H54 (cell line): ENCODE data around the gene SH3TC2.
A peak's percentile ranks its signal among the peaks of the same experiment; 100 is the strongest.

Experiments used
- DNase-seq: peaks from one replicate; pipeline ENCODE4 v3.0.0; 2011; ENCODE audit warnings: low spot score, mixed read lengths; ENCODE audit not compliant: insufficient read length
- FAIRE-seq: peaks from 3 replicates; lab custom pipeline; 2011; peaks lifted over from hg19 to GRCh38; lab: Jason Lieb, UNC
- POLR2A ChIP-seq: IDR thresholded peaks from 2 replicates; pipeline ENCODE4 v1.6.1; 2011; ENCODE audit warnings: low read depth, mild to moderate bottlenecking, low read length

SH3TC2 gene

DNA sequence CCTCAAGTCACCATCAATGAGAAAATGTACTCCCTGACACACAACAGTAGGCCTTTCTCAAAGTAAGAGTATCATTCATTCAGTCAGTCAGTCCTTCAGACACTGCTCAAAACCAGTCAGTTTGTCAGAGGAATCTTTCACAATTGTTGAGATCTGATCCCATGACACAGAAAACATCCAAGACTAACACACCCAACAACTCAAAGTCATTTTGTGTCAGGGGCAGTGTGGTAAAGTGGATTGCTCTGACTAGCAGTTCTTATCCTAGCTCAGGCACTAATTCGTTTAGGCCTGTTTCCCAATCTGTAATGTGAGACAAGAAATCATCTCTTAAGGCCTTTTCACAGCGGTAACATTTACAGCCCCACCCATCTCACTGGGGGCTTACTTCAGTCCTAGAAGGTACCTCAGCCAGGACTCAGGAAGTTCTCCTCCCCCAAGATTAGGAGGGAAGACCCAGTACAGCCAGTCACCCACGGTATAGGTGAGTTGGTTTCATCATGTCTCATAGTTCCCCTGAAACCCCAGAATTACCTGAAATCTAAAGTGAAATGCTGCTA lies 31.9 kb downstream of the SH3TC2 start:
- no peak for TF ChIP-seq POLR2A
- FAIRE-seq (no peak), DNase-seq (no peak)

DNA sequence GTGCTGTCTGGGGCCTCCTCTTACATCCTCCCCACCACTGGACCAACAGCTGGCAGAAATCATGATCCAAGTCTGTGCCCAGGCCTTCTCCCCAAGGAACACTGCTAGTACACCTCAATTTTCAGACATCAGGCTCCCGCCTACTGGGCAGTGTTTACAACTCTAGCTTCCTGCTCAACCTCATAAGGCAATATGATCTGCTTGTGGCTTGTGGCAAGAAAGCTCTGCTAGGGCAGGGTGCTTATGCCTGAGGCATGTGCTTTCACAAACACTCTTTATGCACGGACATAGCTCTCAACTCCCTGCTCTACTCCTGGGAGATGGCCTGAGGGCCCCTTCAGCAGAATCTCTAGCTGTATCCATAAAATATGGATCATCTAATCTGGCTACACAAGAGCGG lies 32.5 kb downstream of the SH3TC2 start:
- no peak for FAIRE-seq
- TF ChIP-seq POLR2A, result no peak
- no peak for DNase-seq

DNA sequence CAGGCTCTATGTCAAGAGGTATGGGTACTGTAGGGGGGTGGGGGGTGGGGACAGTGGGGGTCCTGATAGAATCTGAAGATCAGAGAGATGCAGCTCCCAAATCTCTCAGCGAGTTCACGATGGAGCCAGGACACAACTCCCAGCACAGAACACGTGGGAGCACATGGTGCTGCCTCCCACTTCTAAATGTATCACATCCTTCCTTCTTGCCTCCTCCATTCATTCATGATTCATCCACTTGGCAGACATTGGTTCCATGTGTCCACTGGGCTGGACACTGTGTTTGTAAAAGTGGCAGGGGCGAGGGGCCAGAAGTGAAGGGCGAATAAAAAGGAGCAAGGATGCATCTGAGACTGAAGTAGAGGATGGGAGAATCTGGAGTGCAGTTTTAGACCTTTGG lies 33.9 kb downstream of the SH3TC2 start:
- TF ChIP-seq POLR2A, result no peak
- DNase-seq, result no peak
- no peak for FAIRE-seq

DNA sequence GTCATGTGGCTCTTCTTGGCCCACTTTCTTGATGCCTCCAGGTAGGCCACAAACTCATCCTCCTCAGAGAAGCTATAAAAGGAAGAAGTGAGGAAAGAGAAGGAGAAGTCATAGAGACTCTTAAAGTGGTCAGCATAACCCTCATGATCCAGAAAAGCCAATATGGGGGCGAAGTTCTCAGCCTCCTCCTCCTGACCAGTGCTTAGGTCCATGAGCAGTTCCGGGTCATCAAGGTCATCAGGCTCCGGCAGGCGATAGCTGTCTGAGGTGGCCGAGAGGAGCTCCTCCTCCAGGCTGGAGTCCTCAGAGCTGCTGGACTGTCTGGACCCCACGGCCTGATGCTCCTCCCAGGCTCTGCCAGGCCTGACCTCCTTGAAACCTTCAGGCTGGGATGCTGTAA lies 34.7 kb downstream of the SH3TC2 start:
- DNase-seq (no peak), FAIRE-seq (no peak)
- no peak for TF ChIP-seq POLR2A

DNA sequence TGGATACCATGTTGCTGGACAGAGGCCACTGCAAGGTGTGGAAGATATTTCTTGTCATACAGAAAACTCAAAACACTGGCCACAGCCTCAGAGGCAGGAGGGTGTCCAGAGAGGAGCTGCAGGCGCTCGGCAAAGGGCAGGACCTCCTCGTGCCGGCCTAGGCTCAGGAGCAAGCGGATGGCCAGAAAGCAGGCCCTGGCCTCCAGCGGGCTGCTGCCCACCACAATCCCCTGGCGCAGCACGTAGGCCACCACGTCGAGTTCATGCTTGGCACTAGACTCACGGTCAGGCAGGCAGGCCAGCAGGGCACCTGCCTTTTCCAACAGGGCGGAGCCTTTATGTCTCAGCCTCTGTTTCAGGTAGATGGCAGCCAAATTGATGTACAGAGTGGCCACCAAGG lies 35.2 kb downstream of the SH3TC2 start:
- TF ChIP-seq POLR2A, result no peak
- FAIRE-seq (no peak), DNase-seq (no peak)

DNA sequence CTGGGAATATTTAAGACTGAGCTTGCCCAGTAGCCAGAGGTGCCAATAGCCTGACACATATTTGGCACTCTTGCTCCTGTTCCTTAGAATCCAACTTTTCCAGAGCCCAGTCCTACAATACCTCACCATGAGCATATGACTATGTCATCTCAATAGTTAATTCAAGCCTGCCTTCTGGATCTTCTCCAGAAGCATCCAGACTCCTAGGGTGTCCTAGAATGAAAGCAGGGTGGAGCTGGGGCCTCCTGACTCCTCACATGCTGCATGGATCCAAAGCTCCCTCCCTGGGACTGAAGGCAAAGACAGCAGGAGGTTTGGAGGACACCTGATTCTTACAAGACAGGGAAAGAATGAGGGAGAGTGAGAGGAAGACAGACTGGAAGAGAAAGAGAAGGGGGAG lies 37.9 kb downstream of the SH3TC2 start:
- no peak for DNase-seq
- no peak for FAIRE-seq
- TF ChIP-seq POLR2A, result no peak

DNA sequence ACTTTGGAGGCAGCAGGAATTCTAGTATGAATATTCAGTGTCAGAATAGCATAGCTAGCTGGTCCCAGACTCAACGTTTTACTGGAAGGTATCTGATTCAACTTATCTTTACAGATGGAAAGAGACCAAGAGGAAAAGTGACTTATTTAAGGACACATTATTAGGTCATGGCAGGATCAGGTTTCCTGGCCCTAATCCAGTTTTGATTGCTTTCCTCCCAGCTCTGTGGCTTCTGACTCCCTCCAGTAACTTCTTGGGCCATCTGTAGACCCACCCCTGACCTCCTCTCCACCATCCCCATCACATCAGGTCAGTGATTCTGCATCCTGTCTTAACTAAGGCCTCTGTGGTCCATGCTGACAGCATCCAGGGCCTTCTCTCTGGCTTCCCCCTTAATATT lies 38.4 kb downstream of the SH3TC2 start:
- FAIRE-seq, result peak; percentile 20
- DNase-seq, result no peak
- TF ChIP-seq POLR2A, result no peak

DNA sequence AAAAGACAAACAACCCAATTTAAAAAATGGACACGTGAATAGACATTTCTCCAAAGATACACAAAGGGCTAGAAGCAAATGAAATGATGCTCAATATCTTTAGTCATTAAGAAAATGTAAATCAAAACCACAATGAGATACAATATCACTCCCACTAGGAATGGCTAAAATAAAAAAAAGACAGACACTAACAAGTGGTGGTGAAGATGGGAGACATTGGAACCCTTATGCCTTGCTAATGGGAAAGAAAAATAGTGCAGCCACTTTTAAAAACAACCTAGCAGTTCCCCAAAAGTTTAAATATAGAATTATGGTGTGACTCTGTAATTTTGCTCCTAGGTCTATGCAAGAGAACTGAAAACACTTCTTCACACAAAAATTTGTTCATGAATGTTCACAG lies 40.7 kb downstream of the SH3TC2 start:
- no peak for FAIRE-seq
- no peak for DNase-seq
- TF ChIP-seq POLR2A, result no peak

DNA sequence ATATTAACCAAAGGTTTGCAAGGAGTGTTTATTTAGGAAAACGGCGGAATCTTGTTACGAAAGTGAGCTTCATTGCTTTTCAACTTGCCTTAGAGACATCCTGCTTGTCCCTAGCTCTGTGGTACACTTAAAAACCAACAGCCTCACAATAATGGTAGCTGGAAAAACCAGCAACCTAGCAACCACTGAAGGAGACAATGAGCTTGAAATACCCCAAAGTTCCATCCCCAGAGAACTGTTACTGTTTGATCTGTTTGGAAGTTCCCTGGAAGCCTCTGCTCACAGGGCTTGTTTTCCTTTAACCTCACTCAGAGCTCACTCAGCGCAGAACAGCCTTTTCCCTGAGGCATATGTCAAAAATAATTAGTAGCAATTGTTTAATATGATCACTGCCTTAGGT lies 43.2 kb downstream of the SH3TC2 start:
- no peak for TF ChIP-seq POLR2A
- FAIRE-seq, result no peak
- DNase-seq, result no peak

DNA sequence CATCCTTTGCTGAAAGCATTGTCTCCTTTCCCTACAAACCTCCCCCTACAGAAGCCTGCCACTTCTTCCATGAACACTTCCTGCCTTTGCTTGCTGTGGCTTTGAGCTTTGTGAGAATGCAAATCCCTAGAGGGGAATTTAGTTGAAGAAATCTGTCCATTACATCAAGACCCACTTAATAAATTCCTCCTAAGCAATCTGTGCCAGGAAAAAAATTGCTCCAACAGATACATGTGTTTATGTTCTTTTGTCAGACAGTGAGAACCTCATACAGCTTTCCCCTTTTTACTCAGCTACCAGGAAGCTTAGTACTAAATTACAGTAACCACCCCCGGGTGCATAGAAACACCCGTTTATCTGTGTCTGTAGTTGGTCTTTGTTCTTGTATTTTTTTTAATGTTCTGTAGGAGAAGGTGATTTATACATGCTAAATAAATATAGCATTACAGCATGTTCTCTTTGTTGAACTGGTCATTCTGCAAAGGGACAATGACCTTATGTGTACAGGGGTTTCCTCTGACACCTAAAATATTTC lies 43.9 kb downstream of the SH3TC2 start:
- no peak for FAIRE-seq
- TF ChIP-seq POLR2A, result no peak
- no peak for DNase-seq

DNA sequence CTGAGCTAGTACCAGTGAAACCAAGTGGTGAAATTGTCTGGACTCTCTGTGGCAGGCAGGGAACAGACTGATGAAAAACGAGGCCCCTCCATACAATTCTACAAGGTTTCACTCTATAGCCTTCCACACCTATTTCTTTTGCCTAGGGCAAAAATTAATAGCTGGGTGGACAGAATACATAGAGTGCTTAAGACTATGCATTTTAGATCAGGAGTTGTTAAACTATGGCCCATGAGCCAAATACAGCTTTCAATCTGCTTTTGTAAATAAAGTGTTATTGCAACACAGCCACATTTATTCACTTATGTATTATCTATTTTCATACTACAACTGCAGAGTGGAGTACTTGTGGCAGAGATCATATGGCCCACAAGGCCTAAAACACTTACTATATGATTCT lies 45.2 kb downstream of the SH3TC2 start:
- DNase-seq, result no peak
- FAIRE-seq, result no peak
- no peak for TF ChIP-seq POLR2A

DNA sequence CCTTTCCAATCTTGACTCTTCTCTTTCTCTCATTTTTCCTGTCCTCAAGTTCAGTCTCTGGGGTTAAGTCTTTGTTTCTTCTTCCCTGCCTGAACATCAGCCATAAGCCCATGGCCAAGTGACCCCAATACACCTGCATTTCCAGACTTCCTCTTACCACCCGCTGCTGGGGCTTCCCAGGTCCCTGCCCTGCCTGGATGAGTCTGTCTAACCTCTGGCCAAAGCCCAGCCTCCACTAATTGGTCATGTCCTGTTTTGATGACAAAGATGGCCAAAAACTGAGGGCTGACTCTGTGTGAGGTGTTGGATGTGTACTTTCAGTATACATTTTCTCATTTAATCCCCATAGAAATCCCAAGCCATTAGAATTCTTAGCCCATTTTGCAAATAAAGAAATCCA lies 47.3 kb downstream of the SH3TC2 start:
- no peak for TF ChIP-seq POLR2A
- DNase-seq (no peak), FAIRE-seq (no peak)

DNA sequence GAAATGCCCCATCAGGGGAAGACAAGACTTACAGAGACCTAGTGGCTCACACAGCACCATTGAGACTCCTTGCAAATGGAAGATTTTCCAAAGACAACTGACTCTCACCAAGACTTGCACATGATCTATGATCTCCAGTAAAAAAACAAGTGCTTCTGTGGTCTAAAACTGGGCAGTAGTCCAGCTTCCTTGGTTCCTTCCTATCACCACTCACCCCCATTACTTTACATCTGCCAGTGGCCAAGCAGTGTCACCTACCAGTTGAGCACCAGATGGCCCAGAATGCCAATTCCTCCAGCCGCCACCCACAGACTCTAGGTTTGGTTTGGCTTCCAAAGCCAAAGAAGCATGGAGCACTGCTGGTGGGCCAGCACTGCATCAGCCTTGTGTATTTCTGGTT lies 47.7 kb downstream of the SH3TC2 start:
- FAIRE-seq, result no peak
- no peak for DNase-seq
- TF ChIP-seq POLR2A, result no peak

DNA sequence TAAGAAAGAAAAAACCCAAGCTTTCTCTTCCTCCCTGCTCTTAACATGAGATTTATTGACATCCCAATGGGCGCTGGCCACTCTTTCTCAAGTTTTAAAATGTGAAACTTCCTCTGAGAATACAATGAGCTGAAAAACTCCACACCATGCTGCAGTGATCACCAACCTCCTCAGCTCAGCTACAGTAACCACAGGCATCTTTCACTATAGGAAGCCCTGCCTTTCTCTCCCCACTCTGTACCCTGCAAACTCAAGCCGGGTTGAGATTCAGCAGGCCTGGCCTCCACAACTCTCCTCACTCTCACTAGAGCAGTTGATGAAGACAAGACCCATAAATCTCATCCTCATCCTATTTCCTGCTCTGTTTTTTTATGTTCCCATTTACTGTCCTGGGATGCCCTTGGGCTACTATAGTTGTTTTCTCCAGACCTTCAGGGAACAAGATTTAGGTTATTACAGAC lies 48.3 kb downstream of the SH3TC2 start:
- DNase-seq, result no peak
- FAIRE-seq, result no peak
- no peak for TF ChIP-seq POLR2A

DNA sequence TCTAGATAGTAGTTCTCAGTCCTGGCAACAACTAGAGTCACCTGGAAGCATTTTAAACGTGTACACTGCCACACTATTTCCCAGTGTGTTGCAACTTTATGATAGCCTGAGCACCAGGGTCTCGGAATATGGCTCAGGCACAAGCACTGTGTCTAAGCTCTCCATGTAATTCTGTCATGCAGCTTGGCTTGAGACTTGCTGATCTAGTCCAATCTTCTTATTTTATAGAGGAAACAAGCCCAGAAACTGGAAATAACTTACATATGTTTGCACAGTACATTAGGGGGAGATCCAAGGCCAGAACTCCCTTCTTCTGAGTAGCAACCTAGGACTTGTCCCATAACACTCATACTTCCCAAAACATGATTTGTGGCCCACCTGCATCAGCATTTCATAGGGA lies 49.1 kb downstream of the SH3TC2 start:
- no peak for FAIRE-seq
- no peak for DNase-seq
- no peak for TF ChIP-seq POLR2A

DNA sequence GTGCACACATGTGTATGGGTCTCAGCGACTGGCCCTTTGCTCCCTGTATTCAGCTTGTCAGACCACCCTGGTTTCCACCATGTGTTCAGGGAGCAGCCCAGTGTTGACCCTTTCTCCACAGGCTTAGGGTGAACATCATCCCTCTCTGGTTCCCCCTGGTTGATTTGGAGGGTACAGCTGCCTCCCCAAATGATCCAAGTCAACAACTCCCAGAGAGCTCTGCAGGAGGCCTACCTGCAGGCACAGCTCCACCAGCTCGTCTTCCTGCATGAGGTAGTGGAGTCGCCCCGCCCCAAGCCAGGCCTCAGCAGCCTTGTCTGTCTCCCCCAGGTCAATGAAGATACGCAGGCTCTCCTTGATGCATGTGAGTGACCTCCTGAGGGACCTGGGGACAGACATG lies 50.5 kb downstream of the SH3TC2 start:
- DNase-seq, result no peak
- no peak for TF ChIP-seq POLR2A
- FAIRE-seq, result no peak

DNA sequence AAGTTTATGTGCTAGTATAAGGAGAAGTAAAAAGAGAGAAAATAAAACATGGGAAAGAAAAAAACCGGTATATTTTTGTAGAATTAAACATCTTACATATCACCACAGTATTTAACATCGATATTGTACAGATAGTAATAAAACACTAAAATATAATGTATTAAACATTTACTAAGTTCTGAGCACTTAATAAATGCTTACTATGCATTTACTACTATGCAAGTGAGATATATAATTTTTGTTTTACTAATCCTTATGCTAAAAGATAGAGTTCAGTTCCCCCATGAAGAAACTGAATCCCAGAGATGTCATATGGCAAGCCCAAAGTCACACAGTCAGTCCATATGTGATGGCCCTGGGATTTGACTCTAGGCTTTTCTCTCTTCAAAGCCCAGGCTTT lies 51.1 kb downstream of the SH3TC2 start:
- FAIRE-seq (no peak), DNase-seq (no peak)
- TF ChIP-seq POLR2A, result no peak
